ENCODE results near the gene KANK2. TPM values are rescaled to one million over a fixed set of nuclear protein-coding genes. Genes with fewer than 3 reads are reported as not detected.
"Not testable (repeated sequence)": the region's sequence is repeated elsewhere in the genome, so short reads cannot be mapped to it uniquely, and the experiment has no call there.

KANK2 gene
- total and polyA plus RNA-seq, 5 donors, result 244 to 324 (median 275) TPM

DNA sequence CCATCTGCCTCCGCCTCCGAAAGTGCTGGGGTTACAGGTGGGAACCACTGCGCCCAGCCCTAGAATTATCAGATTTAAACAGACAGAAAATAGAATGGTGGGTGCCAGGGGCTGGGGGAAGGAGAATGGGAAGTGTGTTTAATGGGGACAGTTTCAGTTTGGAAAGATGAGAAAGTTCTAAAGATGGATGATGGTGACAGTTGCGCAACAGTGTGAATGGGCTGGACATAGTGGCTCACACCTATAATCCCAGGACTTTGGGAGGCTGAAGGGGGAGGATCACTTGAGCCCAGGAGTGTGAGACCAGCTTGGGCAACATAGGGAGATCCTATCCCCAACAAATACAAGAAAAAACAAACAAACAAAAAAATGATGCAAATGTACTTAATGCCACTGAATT lies 15.9 kb downstream of the KANK2 start:
- WGBS, result 90% methylated on average over 4 of the region's 4 CpGs
- peak overlapping the region; percentile 82 for H3K27ac ChIP-seq (ENCODE audit: low read length)
- no peak overlapping the region for H3K4me3 ChIP-seq (ENCODE audit: low read length)
- no peak for ATAC-seq
- H3K9me3 ChIP-seq (ENCODE audit: control insufficient read depth, low read length), result no peaks in the 10 kb centered on the region
- peaks cover 11% of the 10 kb centered on the region for H3K4me1 ChIP-seq (ENCODE audit: control insufficient read depth, insufficient read depth, low read length)
- DNase-seq, result no peak
- no peaks in the 10 kb centered on the region for H3K27me3 ChIP-seq (ENCODE audit: control insufficient read depth, insufficient read depth)
- intact Hi-C loops (cut with DNase I), result no loop called here

DNA sequence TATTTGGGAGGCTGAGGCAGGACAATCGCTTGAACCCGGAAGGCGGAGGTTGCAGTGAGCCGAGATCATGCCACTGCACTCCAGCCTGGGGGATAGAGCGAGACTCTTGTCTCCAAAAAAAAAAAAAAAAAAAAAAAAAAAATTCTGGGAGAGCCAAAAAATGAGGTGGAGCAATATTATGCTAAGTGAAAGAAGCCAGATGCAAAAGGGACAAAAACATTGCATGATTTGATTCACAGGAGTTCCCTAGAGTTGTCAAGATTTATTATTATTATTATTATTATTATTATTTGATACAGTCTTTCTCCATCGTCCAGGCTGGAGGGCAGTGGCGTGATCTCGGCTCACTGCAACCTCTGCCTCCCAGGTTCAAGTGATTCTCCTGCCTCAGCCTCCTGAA lies 16.4 kb downstream of the KANK2 start:
- peak overlapping the region; percentile 82 for H3K27ac ChIP-seq (ENCODE audit: low read length)
- peaks cover 11% of the 10 kb centered on the region for H3K4me1 ChIP-seq (ENCODE audit: control insufficient read depth, insufficient read depth, low read length)
- ATAC-seq, result peak in 1 of 2 donors; percentile 17
- H3K9me3 ChIP-seq (ENCODE audit: control insufficient read depth, low read length); H3K4me3 ChIP-seq (ENCODE audit: low read length); H3K27me3 ChIP-seq (ENCODE audit: control insufficient read depth, insufficient read depth); intact Hi-C loops (cut with DNase I); DNase-seq: not testable (repeated sequence)
- WGBS, result 62% methylated on average over 8 of the region's 8 CpGs

DNA sequence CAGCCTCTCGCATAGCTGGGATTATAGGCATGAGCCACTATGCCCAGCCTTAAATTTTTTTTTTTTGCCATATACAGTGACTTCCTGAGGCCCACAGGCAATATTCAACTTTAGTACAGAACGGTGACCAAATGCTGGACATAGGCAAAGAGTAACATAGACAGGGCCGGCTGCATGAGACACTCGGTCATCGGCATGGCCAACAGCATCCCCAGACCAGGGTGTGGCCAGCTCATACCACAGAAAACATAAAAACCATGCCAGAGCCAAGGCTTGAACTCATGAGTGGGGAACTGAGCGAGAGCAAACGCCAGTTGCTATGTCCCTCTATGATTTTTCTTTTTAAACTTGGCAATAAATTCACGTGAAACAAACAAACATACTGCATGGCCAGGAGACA lies 17.0 kb downstream of the KANK2 start:
- H3K27ac ChIP-seq (ENCODE audit: low read length), result peak overlapping the region; percentile 79
- no peak overlapping the region for H3K4me3 ChIP-seq (ENCODE audit: low read length)
- DNase-seq (peak in 2 of 3 donors; percentile 58 to 76), ATAC-seq (peak; percentile 54 to 59)
- H3K4me1 ChIP-seq (ENCODE audit: control insufficient read depth, insufficient read depth, low read length), result peaks cover 9% of the 10 kb centered on the region
- H3K27me3 ChIP-seq (ENCODE audit: control insufficient read depth, insufficient read depth), result no peaks in the 10 kb centered on the region
- 41% methylated on average over 8 of the region's 8 CpGs for WGBS
- intact Hi-C loops (cut with DNase I), result no loop called here
- H3K9me3 ChIP-seq (ENCODE audit: control insufficient read depth, low read length), result no peaks in the 10 kb centered on the region

DNA sequence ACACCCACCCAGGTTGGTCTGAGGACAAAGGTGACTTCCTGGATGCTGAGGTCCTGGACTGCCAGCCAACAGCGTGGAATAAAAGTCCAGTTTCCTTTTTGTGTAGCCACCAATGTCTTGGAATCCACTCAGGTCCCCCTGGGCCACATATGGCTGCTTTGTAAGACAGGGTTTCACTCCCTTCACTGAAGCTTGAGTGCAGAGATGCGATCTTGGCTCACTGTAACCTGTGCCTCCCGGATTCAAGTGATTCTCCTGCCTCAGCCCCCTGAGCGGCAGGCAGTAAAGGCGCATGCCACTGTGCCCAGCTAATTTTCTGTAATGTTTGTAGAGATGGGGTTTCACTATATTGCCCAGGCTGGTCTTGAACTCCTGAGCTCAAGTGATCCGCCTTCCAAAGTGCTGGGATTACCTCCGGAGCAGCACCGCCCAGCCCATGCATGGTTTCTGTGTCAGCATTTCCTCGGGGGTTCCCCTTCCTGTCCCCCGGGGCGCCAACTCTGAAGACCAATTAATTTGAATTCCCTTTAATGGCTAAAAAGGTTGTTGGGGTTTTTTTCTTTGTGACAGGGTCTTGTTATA lies 17.5 kb downstream of the KANK2 start:
- Histone ChIP-seq H3K27me3 (ENCODE audit: control insufficient read depth, insufficient read depth) (no peaks in the 10 kb centered on the region), H3K9me3 (ENCODE audit: control insufficient read depth, low read length) (no peaks in the 10 kb centered on the region), H3K4me3 (ENCODE audit: low read length) (no peak overlapping the region), H3K4me1 (ENCODE audit: control insufficient read depth, insufficient read depth, low read length) (peaks cover 9% of the 10 kb centered on the region), H3K27ac (ENCODE audit: low read length) (peak overlapping the region; percentile 79)
- 53% methylated on average over 11 of the region's 11 CpGs for WGBS
- ATAC-seq, result peak; percentile 8 to 51
- peak in 1 of 3 donors; percentile 45 for DNase-seq
- intact Hi-C loops (cut with DNase I), result no loop called here

DNA sequence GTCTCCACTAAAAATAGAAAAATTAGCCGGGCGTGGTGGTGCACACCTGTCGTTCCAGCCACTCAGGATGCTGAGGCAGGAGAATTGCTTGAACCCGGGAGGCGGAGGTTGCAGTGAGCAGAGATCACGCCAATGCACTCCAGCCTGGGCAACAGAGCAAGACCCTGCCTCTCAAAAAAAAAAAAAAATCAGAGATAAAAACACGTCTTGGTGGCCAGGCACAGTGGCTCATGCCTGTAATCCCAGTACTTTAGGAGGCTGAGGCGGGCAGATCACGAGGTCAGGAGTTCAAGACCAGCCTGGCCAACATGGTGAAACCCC lies 18.2 kb downstream of the KANK2 start:
- H3K27ac ChIP-seq (ENCODE audit: low read length); intact Hi-C loops (cut with DNase I): not testable (repeated sequence)

DNA sequence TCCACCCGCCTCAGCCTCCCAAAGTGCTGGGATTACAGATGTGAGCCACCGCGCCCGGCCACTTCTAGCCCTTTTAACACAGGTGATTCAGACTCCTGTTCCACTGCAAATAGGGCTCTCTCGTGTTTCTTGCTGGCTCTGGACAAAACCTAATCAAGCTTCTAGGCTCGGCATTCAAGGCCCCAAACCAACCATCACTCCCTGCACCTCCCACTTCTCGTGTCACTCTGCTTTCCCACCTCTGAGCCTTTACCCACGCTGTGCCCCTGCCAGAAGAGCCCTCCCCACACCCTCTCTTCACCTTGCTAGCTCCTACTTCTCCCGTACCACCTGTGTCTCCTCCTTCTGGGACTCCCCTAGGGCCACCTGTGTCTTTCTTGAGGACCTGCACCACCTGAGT lies 19.8 kb downstream of the KANK2 start:
- Histone ChIP-seq H3K27me3 (ENCODE audit: control insufficient read depth, insufficient read depth) (no peaks in the 10 kb centered on the region), H3K4me3 (ENCODE audit: low read length) (no peak overlapping the region), H3K9me3 (ENCODE audit: control insufficient read depth, low read length) (no peaks in the 10 kb centered on the region), H3K27ac (ENCODE audit: low read length) (no peak overlapping the region), H3K4me1 (ENCODE audit: control insufficient read depth, insufficient read depth, low read length) (peaks cover 9% of the 10 kb centered on the region)
- ATAC-seq, result no peak
- WGBS, result 93% methylated on average over 9 of the region's 9 CpGs
- intact Hi-C loops (cut with DNase I), result no loop called here
- DNase-seq, result no peak

More for the DNA sequence above, 18.2 kb downstream of the KANK2 start:
- not testable (repeated sequence) for ATAC-seq; H3K4me1 ChIP-seq (ENCODE audit: control insufficient read depth, insufficient read depth, low read length); H3K9me3 ChIP-seq (ENCODE audit: control insufficient read depth, low read length); H3K27me3 ChIP-seq (ENCODE audit: control insufficient read depth, insufficient read depth); DNase-seq; H3K4me3 ChIP-seq (ENCODE audit: low read length)
- WGBS, result 82% methylated on average over 9 of the region's 9 CpGs

DNA sequence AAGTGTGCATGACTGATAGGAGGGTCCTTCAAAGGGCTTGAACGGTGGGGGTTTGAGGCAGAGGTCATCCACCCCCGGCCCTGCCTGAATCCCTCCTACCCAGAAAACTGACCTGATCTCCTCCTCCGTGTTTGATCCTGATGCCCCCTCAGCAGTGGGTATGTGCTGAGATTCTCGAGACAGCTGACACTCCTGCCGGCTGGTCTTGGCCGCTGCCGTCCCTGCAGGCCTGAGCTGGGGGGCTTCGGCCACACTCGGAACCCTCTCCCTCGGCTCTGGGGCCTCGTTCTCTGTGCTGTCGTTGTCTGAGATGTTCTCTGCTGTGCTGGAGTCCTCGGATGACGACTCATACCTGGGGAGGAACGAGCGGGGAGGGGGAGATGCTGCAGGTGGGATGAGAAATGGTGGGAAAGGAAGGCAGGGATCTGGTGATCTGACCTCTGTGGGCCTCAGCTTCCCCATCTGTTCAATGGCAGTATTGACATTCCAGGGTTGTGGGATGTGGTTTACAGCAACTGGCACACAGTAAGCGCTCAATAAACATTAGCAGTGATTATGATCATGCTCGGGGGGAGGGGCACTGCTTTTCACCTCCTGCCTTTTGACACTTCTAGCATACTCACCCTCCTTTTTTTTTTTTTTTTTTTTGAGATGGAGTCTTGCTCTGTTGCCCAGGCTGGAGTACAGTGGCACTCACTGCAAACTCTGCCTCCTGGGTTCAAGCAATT lies 20.7 kb downstream of the KANK2 start:
- H3K4me3 ChIP-seq (ENCODE audit: low read length), result no peak overlapping the region
- WGBS, result 91% methylated on average over 18 of the region's 18 CpGs
- no peak for ATAC-seq
- no peaks in the 10 kb centered on the region for H3K27me3 ChIP-seq (ENCODE audit: control insufficient read depth, insufficient read depth)
- no peak for DNase-seq
- intact Hi-C loops (cut with DNase I), result no loop called here
- peaks cover 9% of the 10 kb centered on the region for H3K4me1 ChIP-seq (ENCODE audit: control insufficient read depth, insufficient read depth, low read length)
- H3K27ac ChIP-seq (ENCODE audit: low read length), result no peak overlapping the region
- no peaks in the 10 kb centered on the region for H3K9me3 ChIP-seq (ENCODE audit: control insufficient read depth, low read length)

DNA sequence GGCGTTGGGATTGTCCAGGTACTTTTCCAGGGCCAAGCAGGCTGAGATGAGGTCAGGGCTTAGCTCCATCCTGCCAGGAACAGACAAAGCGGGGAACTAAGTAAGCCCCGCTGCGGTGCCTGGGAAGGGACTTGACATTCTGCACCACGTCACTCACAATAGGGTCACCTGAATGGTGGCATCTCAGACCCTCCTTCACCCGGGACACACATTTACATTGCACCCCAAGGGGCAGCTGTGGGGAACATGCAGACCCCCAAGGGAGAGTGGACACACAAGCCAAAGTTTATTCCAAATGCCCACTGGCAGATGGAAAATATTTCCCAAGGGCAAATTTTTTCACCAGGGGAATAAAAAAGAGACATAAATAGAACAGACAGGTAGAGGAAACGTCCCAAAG lies 21.4 kb downstream of the KANK2 start:
- no peak for DNase-seq
- WGBS, result 90% methylated on average over 7 of the region's 7 CpGs
- intact Hi-C loops (cut with DNase I), result no loop called here
- ATAC-seq, result no peak
- H3K4me1 ChIP-seq (ENCODE audit: control insufficient read depth, insufficient read depth, low read length), result peaks cover 6% of the 10 kb centered on the region
- no peak overlapping the region for H3K27ac ChIP-seq (ENCODE audit: low read length)
- H3K27me3 ChIP-seq (ENCODE audit: control insufficient read depth, insufficient read depth), result no peaks in the 10 kb centered on the region
- no peaks in the 10 kb centered on the region for H3K9me3 ChIP-seq (ENCODE audit: control insufficient read depth, low read length)
- no peak overlapping the region for H3K4me3 ChIP-seq (ENCODE audit: low read length)

DNA sequence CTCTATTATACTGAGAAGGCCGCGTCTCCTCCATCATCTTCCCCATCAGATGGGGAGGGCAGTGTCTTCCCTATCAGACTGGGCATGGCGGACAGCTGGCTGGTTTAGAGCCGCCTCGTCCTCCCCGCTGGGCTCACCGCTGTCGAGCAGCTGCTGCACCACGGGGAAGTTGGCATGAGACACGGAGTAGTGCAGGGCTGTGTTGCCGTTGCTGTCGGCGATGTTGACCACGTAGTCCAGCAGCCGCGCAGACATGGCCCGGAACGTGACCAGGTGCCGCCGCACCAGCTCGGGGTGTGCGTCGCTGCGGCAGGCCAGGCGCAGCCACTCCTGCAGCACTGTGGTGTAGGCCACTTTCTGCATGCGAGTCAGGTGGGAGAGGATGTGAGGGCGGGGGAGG lies 23.0 kb downstream of the KANK2 start:
- 94% methylated on average over 27 of the region's 27 CpGs for WGBS
- Histone ChIP-seq H3K9me3 (ENCODE audit: control insufficient read depth, low read length) (no peaks in the 10 kb centered on the region), H3K27me3 (ENCODE audit: control insufficient read depth, insufficient read depth) (no peaks in the 10 kb centered on the region), H3K27ac (ENCODE audit: low read length) (no peak overlapping the region), H3K4me1 (ENCODE audit: control insufficient read depth, insufficient read depth, low read length) (no peaks in the 10 kb centered on the region), H3K4me3 (ENCODE audit: low read length) (no peak overlapping the region)
- no peak for ATAC-seq
- intact Hi-C loops (cut with DNase I), result no loop called here
- DNase-seq, result no peak

DNA sequence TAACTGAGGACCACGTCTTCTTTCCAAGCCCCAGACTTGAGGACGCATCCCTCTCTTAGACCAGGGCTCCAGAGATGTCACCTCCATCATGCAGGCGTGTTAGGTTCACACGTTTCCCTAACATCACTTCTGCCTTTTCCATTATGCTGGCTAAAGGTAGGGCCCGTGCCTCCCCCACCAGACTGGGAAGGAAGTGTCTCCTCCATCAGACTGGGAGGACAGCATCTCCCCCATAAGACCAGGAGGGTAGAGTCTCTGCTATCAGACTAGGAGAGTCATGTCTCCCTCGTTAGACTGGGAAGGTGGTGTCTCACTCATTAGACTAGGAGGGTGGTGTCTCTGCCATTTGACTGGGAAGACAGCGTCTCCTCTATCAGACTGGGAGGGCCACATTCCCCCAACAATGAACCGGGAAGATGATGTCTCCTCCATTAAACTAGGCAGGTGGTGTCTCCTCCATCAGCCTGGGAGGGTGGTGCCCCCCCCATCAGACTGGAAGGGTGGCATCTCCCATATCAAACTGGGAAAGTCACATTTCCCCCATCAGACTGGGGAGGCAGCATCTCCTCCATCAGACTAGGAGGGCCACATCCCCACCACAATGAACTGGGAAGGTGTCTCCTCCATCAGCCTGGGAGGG lies 23.7 kb downstream of the KANK2 start:
- intact Hi-C loops (cut with DNase I), result no loop called here
- Histone ChIP-seq H3K27me3 (ENCODE audit: control insufficient read depth, insufficient read depth) (no peaks in the 10 kb centered on the region), H3K27ac (ENCODE audit: low read length) (no peak overlapping the region), H3K4me1 (ENCODE audit: control insufficient read depth, insufficient read depth, low read length) (no peaks in the 10 kb centered on the region), H3K9me3 (ENCODE audit: control insufficient read depth, low read length) (no peaks in the 10 kb centered on the region), H3K4me3 (ENCODE audit: low read length) (no peak overlapping the region)
- DNase-seq (no peak), ATAC-seq (no peak)
- 81% methylated on average over 8 of the region's 8 CpGs for WGBS

DNA sequence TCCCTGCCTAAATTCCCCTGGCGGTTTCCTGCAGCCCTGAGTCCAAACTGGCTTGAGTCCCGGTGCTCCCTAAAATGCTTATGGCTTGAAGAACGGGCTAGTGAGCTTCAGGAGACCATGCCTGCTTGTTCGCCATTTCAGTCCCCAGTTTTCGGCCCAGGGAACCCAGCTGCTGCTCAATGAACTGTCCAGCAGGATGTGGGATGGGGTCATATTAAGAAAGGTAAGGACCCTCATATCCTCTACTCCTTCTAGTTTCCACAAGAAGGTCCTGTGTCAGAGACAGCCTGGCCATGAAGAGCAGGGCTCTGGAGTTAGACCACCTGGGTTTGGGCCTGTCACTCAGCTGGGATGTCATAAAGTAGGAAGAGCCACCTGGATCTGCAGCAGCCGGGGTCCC lies 24.8 kb downstream of the KANK2 start:
- 78% methylated on average over 6 of the region's 6 CpGs for WGBS
- intact Hi-C loops (cut with DNase I), result no loop called here
- no peak for DNase-seq

More for the DNA sequence above, 24.8 kb downstream of the KANK2 start:
- Histone ChIP-seq H3K9me3 (ENCODE audit: control insufficient read depth, low read length) (no peaks in the 10 kb centered on the region), H3K27me3 (ENCODE audit: control insufficient read depth, insufficient read depth) (no peaks in the 10 kb centered on the region), H3K4me3 (ENCODE audit: low read length) (no peak overlapping the region), H3K27ac (ENCODE audit: low read length) (peak overlapping the region; percentile 2), H3K4me1 (ENCODE audit: control insufficient read depth, insufficient read depth, low read length) (no peaks in the 10 kb centered on the region)
- no peak for ATAC-seq

All from right cardiac atrium (tissue), 5 donors.